Stimulated activated CD8-positive, alpha-beta memory T cell treated with anti-CD3 and anti-CD28 coated beads, Interleukin-7, amount 100 ng/mL, for 4 hours (primary cell): ENCODE results near the gene ZNF100.
A peak's percentile ranks its signal among the peaks of the same experiment; 100 is the strongest.
"Not testable (repeated sequence)": the region's sequence is repeated elsewhere in the genome, so short reads cannot be mapped to it uniquely, and the experiment has no call there.

Experiments
- DNase-seq, 2 donors: peaks; one replicate each; pipeline ENCODE4 v3.0.0-alpha.2; 2020; ENCODE audit warnings: low read depth in 2 of 2

ZNF100 gene

GRCh38 chr19:21767065-21767800 is at the start of gene ZNF100:
TSS of gene ZNF100 (minus strand) at chr19:21767579. CDS start at chr19:21767429, 150 bp downstream.
- peak; percentile 78 to 84 for DNase-seq

- DNase-seq, result no peak
Measured at GRCh38 chr19:21812448-21812847, 45.1 kb upstream of the ZNF100 start.

DNA sequence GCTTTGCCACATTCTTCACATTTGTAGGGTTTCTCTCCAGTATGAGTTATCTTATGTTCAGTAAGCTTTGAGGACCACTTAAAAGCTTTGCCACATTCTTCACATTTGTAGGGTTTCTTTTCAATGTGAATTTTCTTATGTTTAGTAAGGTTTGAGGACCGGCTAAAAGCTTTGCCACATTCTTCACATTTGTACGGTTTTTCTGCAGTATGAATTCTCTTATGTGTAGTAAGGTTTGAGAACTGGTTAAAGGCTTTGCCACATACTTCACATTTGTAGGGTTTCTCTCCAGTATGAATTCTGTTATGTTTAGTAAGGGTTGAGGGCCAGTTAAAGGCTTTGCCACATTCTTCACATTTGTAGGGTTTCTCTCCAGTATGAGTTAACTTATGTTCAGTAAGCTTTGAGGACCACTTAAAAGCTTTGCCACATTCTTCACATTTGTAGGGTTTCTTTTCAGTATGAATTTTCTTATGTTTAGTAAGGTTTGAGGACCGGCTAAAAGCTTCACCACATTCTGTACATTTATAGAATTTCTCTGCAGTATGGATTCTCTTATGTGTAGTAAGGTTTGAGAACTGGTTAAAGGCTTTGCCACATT is 41.1 kb upstream of the ZNF100 start:
- DNase-seq, result not testable (repeated sequence)

DNA sequence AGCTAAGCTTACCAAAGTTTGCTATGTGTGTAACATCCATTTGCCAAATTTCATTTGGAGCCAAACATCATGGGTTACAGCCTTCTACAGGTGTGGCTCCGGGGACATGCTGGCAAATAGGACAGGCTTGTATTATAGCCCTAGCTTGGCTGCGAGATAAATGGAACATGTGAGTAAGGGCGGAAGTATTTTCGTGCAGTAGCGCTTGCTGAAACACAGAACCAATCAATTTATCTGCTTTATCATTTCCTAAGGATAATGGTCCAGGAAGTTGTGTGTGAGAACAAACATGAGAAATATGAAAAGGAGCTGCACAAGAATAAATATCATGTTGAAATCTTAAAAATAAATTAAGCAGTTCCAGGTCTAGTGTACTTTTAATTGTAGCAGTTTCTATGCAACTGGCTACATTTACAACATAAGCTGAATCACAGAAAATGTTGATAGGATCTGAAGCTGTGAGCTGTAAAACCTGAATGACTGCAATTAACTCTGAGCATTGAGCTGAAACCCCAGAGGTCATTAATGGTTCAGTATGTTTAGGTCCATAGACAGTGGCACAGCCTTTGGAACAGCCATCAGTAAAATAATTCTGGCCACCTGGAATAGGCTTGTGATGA is 22.2 kb upstream of the ZNF100 start:
- DNase-seq, result no peak

DNA sequence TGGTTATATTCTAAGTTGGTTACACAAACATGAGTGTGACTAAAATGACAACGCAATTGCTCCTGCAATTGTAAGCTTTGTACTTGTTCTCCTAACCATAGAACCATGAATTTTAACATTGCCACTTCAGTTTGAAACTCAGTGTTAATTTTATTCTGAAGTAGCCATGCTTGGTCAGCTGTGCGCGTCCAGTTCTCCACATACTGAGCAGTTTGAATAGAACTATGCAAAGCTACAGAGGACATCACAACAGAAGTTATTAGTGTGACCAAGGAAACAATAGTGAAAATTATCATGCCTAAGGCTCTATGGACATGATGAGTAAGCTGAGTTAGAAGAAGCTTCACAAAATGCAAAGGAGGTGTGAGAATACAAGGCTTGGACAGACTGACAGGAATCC is 19.6 kb upstream of the ZNF100 start:
- no peak for DNase-seq

DNA sequence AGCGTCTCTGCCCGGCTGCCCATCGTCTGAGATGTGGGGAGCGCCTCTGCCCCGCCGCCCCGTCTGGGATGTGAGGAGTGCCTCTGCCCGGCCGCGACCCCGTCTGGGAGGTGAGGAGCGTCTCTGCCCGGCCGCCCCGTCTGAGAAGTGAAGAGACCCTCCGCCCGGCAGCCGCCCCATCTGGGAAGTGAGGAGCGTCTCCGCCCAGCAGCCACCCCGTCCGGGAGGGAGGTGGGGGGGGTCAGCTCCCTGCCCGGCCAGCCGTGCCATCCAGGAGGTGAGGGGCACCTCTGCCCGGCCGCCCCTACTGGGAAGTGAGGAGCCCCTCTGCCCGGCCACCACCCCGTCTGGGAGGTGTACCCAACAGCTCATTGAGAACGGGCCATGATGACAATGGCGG is 8.4 kb upstream of the ZNF100 start:
- not testable (repeated sequence) for DNase-seq

- DNase-seq, result not testable (repeated sequence)
Measured at GRCh38 chr19:21766705-21767064, 694 bp downstream of the ZNF100 start.

- DNase-seq, result no peak
Measured at GRCh38 chr19:21765151-21765550, 2.2 kb downstream of the ZNF100 start.

GRCh38 chr19:21761547-21761946 is 5.8 kb downstream of the ZNF100 start:
- not testable (repeated sequence) for DNase-seq

DNA sequence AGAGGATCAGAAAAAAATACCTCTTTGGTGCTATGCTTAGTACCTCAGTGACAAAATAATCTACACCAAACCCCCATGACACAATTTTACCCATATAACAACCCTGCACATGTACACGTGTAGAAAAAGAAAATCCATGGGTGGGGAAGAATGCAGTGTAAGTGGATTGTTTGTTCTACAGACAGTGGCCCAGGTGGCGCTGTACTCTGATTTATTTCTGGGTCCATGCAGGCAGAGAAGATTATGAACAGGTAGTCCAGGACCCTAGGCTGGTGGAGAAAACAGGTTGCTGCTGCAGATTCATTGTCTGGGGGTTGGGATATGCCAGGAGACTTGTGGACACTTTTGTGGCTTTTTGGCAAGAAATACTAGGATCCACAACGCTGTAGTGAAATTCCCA is 9.1 kb downstream of the ZNF100 start:
- DNase-seq, result no peak

DNA sequence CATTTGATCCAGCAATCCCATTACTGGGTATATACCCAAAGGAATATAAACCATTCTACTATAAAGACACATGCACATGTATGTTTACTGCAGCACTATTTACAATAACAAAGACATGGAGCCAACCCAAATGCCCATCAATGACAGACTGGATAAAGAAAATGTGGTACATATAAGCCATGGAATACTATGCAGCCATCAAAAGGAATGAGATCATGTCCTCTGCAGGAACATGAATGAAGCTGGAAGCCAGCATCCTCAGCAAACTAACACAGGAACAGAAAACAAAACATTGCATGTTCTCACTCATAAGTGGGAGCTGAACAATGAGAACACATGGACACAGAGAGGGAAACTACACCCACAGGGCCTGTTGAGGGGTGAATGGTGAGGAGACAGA is 11.8 kb downstream of the ZNF100 start:
- not testable (repeated sequence) for DNase-seq

GRCh38 chr19:21751384-21751783 is 16.0 kb downstream of the ZNF100 start:
- DNase-seq, result no peak

GRCh38 chr19:21750586-21751128 is 16.7 kb downstream of the ZNF100 start:
- DNase-seq, result no peak

GRCh38 chr19:21749090-21749489 is 18.3 kb downstream of the ZNF100 start:
- no peak for DNase-seq

- DNase-seq, result no peak
Measured at GRCh38 chr19:21748088-21748487, 19.3 kb downstream of the ZNF100 start.

DNA sequence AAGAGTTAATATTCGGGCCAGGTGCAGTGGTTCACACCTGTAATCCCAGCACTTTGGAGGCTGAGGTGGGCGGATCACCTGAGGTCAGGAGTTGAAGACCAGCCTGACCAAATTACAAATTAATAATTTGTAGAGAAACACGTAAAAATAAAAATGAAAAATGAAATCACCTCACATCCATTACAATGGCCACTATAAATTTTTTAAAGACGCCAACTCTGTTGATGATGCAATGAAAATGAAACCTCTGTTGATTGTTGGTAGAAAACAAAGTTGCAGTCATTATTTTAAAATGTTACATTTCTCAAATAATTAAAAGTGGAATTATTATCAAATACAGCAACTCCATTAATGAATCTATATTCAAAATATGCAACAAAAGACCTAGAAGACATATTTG is 26.8 kb downstream of the ZNF100 start:
- DNase-seq, result no peak

DNA sequence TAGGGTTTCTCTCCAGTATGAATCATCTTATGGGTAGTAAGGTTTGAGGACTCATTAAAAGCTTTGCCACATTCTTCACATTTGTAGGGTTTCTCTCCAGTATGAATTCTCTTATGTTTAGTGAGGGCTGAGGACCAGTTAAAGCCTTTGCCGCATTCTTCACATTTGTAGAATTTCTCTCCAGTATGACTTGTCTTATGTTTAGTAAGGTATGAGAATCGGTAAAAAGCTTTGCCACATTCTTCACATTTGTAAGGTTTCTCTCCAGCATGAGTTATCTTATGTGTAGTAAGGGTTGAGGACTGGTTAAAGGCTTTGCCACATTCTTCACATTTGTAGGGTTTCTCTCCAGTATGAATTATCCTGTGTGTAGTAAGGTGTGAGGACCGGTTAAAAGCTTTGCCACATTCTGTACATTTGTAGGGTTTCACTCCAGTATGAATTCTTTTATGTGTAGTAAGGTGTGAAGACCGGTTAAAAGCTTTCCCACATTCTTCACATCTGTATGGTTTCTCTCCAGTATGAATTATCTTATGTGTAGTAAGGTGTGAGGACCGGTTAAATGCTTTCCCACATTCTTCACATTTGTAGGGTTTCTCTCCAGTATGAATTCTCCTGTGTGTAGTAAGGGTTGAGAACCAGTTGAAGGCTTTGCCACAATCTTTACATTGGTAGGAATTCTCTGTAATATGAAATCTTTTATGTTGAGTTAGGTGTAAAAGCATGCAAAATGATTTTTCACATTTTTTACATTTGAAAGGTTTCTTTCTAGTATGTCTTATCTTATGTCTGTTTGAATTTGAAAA is 40.2 kb downstream of the ZNF100 start:
- DNase-seq, result not testable (repeated sequence)

DNA sequence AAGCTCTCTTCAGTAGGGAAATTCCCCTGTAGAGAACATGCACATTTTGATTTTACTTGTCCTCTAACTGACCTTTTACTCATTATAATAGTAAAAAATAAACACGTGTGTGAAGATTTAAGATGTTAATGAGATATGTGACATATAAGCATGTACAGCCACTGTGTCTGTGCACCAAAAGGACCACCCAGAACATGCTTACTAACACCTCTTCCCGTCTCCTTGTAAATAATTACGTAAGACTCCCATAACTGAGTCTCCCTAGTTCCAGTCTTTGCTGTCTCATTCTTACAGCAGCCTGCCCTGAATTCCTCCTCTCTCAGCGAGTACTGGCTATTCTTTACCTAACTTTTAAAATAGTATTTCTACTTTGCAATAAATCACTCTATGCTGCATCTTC is 53.6 kb downstream of the ZNF100 start:
- DNase-seq, result no peak

GRCh38 chr19:21709464-21709863 is 57.9 kb downstream of the ZNF100 start:
- no peak for DNase-seq

GRCh38 chr19:21707878-21708277 is 59.5 kb downstream of the ZNF100 start:
- DNase-seq, result not testable (repeated sequence)

GRCh38 chr19:21707065-21707464 is 60.3 kb downstream of the ZNF100 start:
- DNase-seq, result no peak

DNA sequence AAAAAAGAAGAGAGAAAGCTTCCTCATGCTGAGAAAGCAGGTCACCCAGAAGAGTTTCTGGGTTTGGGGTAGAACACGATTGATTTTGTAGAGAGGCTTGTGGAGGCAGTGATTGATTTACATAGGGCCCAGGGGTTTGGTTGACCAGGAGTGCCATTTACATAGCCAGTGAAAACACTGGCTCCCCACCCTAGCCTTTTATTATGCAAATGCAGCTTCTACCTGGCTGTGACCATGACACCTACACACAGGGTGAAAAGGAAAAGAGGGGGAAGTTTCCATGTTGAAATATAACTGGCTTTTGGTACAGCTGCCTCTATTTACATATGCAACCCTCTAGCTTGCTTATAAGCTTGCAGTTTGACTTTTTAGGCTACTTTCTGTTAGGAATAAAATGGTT is 62.0 kb downstream of the ZNF100 start:
- no peak for DNase-seq
